Suprapubic skin (tissue), 4 donors: Measurements from ENCODE around the gene TTF2.

Experiments
- POLR2A ChIP-seq, 2 donors: fragments of 450-650 bp; IDR thresholded peaks; one replicate each; pipeline ENCODE4 v1.6.1; 2017; ENCODE audit warnings: antibody characterized with exemption in 2 of 2, mild to moderate bottlenecking in 2 of 2, moderate library complexity in 2 of 2
- POLR2AphosphoS5 ChIP-seq, 3 donors: sonication (generic); formaldehyde crosslinking; IDR thresholded peaks; one replicate each; pipeline ENCODE4 v1.6.1; 2017; ENCODE audit warnings: antibody characterized with exemption in 3 of 3
- TF ChIP-seq, protein P1 (sequence below), 2 donors: fragments of 200-600 bp in 1 of 2; fragments of 450-650 bp in 1 of 2; sonication (generic) in 1 of 2; IDR thresholded peaks; one replicate each; pipeline ENCODE4 v1.5.1; 2016 to 2019; ENCODE audit warnings: antibody characterized with exemption in 2 of 2, mild to moderate bottlenecking in 1 of 2, moderate library complexity in 1 of 2

DNA sequence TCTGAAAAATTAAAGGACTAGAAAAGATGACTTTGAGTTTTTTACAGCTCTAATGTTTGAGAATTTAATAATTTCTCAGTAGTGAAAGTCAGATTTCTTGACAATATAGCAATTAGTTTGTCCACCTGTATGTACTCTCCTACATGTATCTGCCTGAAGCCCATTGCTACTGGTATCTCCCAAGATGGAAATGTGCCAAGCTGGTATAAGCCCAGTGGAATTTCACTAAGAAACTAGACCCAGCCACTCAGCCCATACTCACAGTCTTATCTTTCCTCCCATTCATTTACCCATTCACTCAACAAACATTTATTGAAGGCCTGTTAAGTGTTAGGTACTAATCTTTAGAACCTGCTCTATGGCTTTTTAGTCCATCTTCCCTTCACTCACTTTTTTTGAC lies 83.0 kb downstream of the TTF2 start:
- TF ChIP-seq, protein P1, sequence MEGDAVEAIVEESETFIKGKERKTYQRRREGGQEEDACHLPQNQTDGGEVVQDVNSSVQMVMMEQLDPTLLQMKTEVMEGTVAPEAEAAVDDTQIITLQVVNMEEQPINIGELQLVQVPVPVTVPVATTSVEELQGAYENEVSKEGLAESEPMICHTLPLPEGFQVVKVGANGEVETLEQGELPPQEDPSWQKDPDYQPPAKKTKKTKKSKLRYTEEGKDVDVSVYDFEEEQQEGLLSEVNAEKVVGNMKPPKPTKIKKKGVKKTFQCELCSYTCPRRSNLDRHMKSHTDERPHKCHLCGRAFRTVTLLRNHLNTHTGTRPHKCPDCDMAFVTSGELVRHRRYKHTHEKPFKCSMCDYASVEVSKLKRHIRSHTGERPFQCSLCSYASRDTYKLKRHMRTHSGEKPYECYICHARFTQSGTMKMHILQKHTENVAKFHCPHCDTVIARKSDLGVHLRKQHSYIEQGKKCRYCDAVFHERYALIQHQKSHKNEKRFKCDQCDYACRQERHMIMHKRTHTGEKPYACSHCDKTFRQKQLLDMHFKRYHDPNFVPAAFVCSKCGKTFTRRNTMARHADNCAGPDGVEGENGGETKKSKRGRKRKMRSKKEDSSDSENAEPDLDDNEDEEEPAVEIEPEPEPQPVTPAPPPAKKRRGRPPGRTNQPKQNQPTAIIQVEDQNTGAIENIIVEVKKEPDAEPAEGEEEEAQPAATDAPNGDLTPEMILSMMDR (IDR thresholded peaks at IDR 0.05), result no peak
- TF ChIP-seq POLR2AphosphoS5 (IDR thresholded peaks at IDR 0.05) (no peak), POLR2A (IDR thresholded peaks at IDR 0.05) (no peak)
